HEK293T (cell line): ENCODE data around the gene PGS1.

Experiments
- ELF4 ChIP-seq: fragments of 450-650 bp; IDR thresholded peaks from 2 replicates; pipeline ENCODE4 v1.6.1; 2017; ENCODE audit warnings: antibody characterized with exemption
- LEF1 ChIP-seq: fragments of 450-650 bp; IDR thresholded peaks from 2 replicates; pipeline ENCODE4 v1.6.1; 2017; ENCODE audit warnings: mild to moderate bottlenecking, borderline replicate concordance

DNA sequence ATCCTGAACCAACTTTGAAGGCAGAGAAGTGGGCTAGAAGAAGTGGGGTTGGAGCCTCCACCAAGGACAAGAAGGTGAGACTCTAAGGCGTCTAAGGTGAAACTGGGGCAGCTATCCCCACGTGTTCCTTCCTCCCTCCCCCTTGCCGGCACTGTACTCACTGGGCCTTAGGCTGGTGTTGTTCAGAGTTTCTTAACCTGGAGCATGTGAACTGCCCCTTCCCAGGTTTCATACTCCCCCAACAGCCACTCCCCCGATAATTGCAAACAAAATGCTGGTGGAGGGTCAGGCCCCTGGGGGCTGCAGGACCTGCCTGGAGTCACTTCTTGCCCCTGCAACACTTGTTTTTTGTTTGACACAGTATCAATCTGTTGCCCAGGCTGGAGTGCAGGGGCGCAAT, 11.3 kb upstream of the PGS1 start:
- no peak for TF ChIP-seq ELF4
- no peak for TF ChIP-seq LEF1
